ENCODE data around the gene CAMKMT. TPM values are rescaled to one million over a fixed set of nuclear protein-coding genes. Genes with fewer than 3 reads are reported as not detected.

Gene CAMKMT
- total RNA-seq, 2 experiments from 2014 or later: 11.9 to 13.9 TPM

DNA sequence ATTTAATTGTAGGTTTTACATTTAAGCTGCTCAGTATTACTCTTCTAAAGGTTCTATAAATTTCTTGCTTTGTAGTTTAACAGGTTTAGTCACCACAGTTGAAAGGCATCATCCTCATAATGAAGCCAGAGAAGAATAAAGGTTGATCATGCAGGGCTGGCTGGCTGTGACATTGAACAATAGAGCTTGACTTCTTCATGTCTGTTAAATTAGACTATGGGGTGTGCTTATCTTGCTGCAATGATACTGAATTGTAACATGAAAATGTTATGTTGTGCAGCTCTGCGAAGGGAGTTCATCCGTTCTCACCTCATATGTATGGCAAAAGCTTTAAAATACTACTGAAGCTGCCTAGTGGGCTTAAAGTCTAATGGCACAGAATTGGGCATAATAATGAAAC, 81.8 kb downstream of the CAMKMT start:
- ChIA-PET POLR2A (no interaction called here), CTCF (interaction anchor here (1.1 to 1.4 kb wide), 2 partner anchors 10 to 36 kb away, joined by 3 to 4 read pairs; no protein-coding TSS in a partner anchor)
- Histone ChIP-seq H3K4me3 (ENCODE audit: low read length) (no peak overlapping the region), H3K27me3 (ENCODE audit: control insufficient read depth in 1 of 2, insufficient read depth in 2 of 2, low read length in 2 of 2) (no peaks in the 10 kb centered on the region), H3K36me3 (ENCODE audit: insufficient read depth, low read length) (no peaks in the 10 kb centered on the region), H3K9me3 (ENCODE audit: control insufficient read depth in 1 of 2, insufficient read depth in 1 of 2, low read length in 2 of 2) (no peaks in the 10 kb centered on the region), H3K4me1 (ENCODE audit: insufficient read depth, low read length) (no peaks in the 10 kb centered on the region), H3K27ac (ENCODE audit: low read depth in 1 of 2, low read length in 2 of 2) (no peak overlapping the region)
- peaks cover 68% of the 10 kb centered on the region for H3K36me3 Mint-ChIP-seq (ENCODE audit: low read depth)
- TF ChIP-seq, protein P1, sequence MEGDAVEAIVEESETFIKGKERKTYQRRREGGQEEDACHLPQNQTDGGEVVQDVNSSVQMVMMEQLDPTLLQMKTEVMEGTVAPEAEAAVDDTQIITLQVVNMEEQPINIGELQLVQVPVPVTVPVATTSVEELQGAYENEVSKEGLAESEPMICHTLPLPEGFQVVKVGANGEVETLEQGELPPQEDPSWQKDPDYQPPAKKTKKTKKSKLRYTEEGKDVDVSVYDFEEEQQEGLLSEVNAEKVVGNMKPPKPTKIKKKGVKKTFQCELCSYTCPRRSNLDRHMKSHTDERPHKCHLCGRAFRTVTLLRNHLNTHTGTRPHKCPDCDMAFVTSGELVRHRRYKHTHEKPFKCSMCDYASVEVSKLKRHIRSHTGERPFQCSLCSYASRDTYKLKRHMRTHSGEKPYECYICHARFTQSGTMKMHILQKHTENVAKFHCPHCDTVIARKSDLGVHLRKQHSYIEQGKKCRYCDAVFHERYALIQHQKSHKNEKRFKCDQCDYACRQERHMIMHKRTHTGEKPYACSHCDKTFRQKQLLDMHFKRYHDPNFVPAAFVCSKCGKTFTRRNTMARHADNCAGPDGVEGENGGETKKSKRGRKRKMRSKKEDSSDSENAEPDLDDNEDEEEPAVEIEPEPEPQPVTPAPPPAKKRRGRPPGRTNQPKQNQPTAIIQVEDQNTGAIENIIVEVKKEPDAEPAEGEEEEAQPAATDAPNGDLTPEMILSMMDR (IDR thresholded peaks at IDR 0.05): no peak
- H3K9me3 Mint-ChIP-seq: peaks cover 2% of the 10 kb centered on the region
- H3K27me3 Mint-ChIP-seq: no peaks in the 10 kb centered on the region
- no peak for DNase-seq
- H3K4me1 Mint-ChIP-seq (ENCODE audit: low read depth): peaks cover 6% of the 10 kb centered on the region
- intact Hi-C loops (cut with DNase I, micrococcal nuclease): no loop called here
- H3K4me3 Mint-ChIP-seq: no peak overlapping the region
- ATAC-seq (ENCODE audit: poor library complexity): no peak
- no peak overlapping the region for H3K27ac Mint-ChIP-seq

DNA sequence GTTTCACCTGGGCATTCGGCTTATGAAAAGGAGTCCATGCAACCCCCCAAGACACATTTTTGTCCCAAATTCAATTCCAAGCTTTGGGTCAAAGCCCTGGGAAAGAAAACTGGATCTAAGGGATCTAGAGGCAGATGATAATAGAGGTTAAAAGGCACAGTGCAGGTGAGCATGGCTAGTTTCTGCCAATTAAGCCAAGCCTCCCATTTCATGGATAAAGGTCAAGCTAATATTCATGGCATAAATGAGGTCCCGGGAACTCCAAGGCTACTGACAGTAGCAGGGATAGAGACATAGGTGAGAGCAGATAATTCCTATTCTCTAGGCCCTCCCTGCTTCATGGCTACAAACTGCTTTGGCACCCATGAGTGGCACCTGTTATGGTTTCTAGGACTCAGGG, 83.1 kb downstream of the CAMKMT start:
- Mint-ChIP-seq H3K27me3 (no peaks in the 10 kb centered on the region), H3K27ac (no peak overlapping the region), H3K4me3 (no peak overlapping the region), H3K9me3 (peaks cover 2% of the 10 kb centered on the region), H3K4me1 (ENCODE audit: low read depth) (no peaks in the 10 kb centered on the region), H3K36me3 (ENCODE audit: low read depth) (peaks cover 60% of the 10 kb centered on the region)
- Histone ChIP-seq H3K4me3 (ENCODE audit: low read length) (no peak overlapping the region), H3K27me3 (ENCODE audit: control insufficient read depth in 1 of 2, insufficient read depth in 2 of 2, low read length in 2 of 2) (no peaks in the 10 kb centered on the region), H3K9me3 (ENCODE audit: control insufficient read depth in 1 of 2, insufficient read depth in 1 of 2, low read length in 2 of 2) (no peaks in the 10 kb centered on the region), H3K36me3 (ENCODE audit: insufficient read depth, low read length) (no peaks in the 10 kb centered on the region), H3K4me1 (ENCODE audit: insufficient read depth, low read length) (no peaks in the 10 kb centered on the region), H3K27ac (ENCODE audit: low read depth in 1 of 2, low read length in 2 of 2) (no peak overlapping the region)
- intact Hi-C loops (cut with DNase I, micrococcal nuclease): no loop called here
- CTCF ChIA-PET: interaction anchor here (1.1 kb wide), 1 partner anchor 9 kb away, joined by 3 read pairs; no protein-coding TSS in a partner anchor
- no peak for DNase-seq
- TF ChIP-seq, protein P1 (IDR thresholded peaks at IDR 0.05): no peak
- no peak for ATAC-seq (ENCODE audit: poor library complexity)
- POLR2A ChIA-PET: no interaction called here

DNA sequence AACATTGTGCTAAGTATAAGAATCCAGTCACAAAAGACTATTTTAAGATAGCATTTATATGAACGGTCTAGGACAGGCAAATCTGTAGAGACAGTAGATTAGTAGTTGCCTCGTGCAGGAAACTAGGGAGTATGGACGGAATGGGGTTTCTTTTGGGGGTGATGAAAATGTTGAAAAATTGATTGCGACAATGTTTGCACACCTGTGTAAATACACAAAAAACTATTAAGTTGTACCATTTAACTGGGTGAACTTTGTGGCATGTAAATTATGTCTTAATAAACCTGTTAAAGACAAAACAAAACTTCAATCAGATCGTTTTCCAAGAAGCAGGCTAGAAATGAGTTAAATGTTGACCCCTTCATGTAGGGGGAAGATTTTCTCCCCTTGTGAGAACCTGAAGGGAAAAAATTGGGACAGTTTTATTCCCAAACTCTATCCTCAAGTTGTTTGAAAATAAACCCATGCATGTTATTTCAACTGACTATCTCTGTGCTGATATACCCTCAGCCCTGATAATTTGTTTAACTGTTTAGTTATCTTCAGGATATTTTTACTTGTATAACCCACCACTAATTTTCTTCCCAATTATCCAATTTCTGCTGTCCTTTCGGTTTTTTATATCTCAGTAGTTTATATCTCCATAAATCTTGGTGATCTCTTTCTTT, 87.2 kb downstream of the CAMKMT start:
- Mint-ChIP-seq H3K36me3 (ENCODE audit: low read depth) (peaks cover 33% of the 10 kb centered on the region), H3K4me3 (no peak overlapping the region), H3K27ac (no peak overlapping the region), H3K9me3 (no peaks in the 10 kb centered on the region), H3K27me3 (no peaks in the 10 kb centered on the region), H3K4me1 (ENCODE audit: low read depth) (no peaks in the 10 kb centered on the region)
- intact Hi-C loops (cut with DNase I, micrococcal nuclease): no loop called here
- no peak for ATAC-seq (ENCODE audit: poor library complexity)
- Histone ChIP-seq H3K36me3 (ENCODE audit: insufficient read depth, low read length) (no peaks in the 10 kb centered on the region), H3K27me3 (ENCODE audit: control insufficient read depth in 1 of 2, insufficient read depth in 2 of 2, low read length in 2 of 2) (no peaks in the 10 kb centered on the region), H3K9me3 (ENCODE audit: control insufficient read depth in 1 of 2, insufficient read depth in 1 of 2, low read length in 2 of 2) (no peaks in the 10 kb centered on the region), H3K4me3 (ENCODE audit: low read length) (no peak overlapping the region), H3K27ac (ENCODE audit: low read depth in 1 of 2, low read length in 2 of 2) (no peak overlapping the region), H3K4me1 (ENCODE audit: insufficient read depth, low read length) (no peaks in the 10 kb centered on the region)
- CTCF ChIA-PET: no interaction called here
- POLR2A ChIA-PET: no interaction called here
- TF ChIP-seq, protein P1 (IDR thresholded peaks at IDR 0.05): no peak
- no peak for DNase-seq
